SK-N-SH (cell line): Measurements from ENCODE around the gene DCTN3. TPM values are rescaled to one million over a fixed set of nuclear protein-coding genes. Genes with fewer than 3 reads are reported as not detected.

Source experiments
- CTCF ChIA-PET: fragments of 300-600, 350-600 bp; formaldehyde crosslinking; extraction: SDS; loops from one replicate; lab custom pipeline; 2021; lab: Yijun Ruan, JAX
- POLR2A ChIA-PET: fragments of 350-600 bp; sonication (Branson Sonifier 250); formaldehyde crosslinking; extraction: SDS; loops from one replicate; lab custom pipeline; 2020; ENCODE audit warnings: antibody characterized with exemption, inconsistent platforms; lab: Yijun Ruan, JAX
- DNase-seq: peaks from one replicate; pipeline ENCODE4 v3.0.0; 2012
- H2AFZ ChIP-seq: fragments of 200-600 bp; sonication (generic); 2 replicates; pipeline ENCODE4 v1.8.1; 2016; ENCODE audit warnings: antibody characterized with exemption, mild to moderate bottlenecking, low read depth
- H3F3A ChIP-seq: fragments of 200-600 bp; sonication (generic); replicated peaks from 2 replicates; pipeline ENCODE3; 2016; ENCODE audit warnings: antibody characterized with exemption, mild to moderate bottlenecking; ENCODE audit not compliant: insufficient read depth
- H3K27ac ChIP-seq, 2 experiments: fragments of 200-500 bp in 1 of 2; fragments of 200-600 bp in 1 of 2; sonication (Bioruptor generic) in 1 of 2; sonication (generic), shearing (Covaris generic) in 1 of 2; 2 replicates each; pipeline versions ENCODE4 v1.5.1 to v1.6.1; 2014 to 2016; ENCODE audit warnings: low read depth in 2 of 2, inconsistent platforms in 1 of 2, low read length in 1 of 2, mild to moderate bottlenecking in 1 of 2, mixed read lengths in 1 of 2
- H3K27me3 ChIP-seq: fragments of 200-600 bp; sonication (generic), shearing (Covaris generic); 2 replicates; pipeline ENCODE4 v1.6.1; 2016; ENCODE audit warnings: mixed run types; ENCODE audit not compliant: insufficient read depth
- H3K36me3 ChIP-seq, 2 experiments: fragments of 200-500 bp in 1 of 2; fragments of 200-600 bp in 1 of 2; sonication (Bioruptor generic) in 1 of 2; sonication (generic) in 1 of 2; replicated peaks in 1 of 2; 2 replicates each; pipeline versions ENCODE3 to v1.5.1; 2014 to 2016; ENCODE audit warnings: low read length in 1 of 2, mild to moderate bottlenecking in 1 of 2; ENCODE audit not compliant: insufficient read depth in 2 of 2, control insufficient read depth in 1 of 2
- H3K4me1 ChIP-seq, 2 experiments: fragments of 200-500 bp in 1 of 2; fragments of 200-600 bp in 1 of 2; sonication (Bioruptor generic) in 1 of 2; sonication (generic), shearing (Covaris generic) in 1 of 2; 2 replicates each; pipeline versions ENCODE4 v1.5.1 to v1.6.1; 2014 to 2016; ENCODE audit warnings: low read depth in 1 of 2, low read length in 1 of 2, mixed run types in 1 of 2; ENCODE audit not compliant: insufficient read depth in 2 of 2, control insufficient read depth in 1 of 2
- H3K4me2 ChIP-seq: fragments of 200-600 bp; sonication (generic), shearing (Covaris generic); 2 replicates; pipeline ENCODE4 v1.6.1; 2017; ENCODE audit warnings: mixed run types
- H3K4me3 ChIP-seq, 2 experiments: fragments of 200-500 bp in 1 of 2; fragments of 200-600 bp in 1 of 2; sonication (Bioruptor generic) in 1 of 2; sonication (generic), shearing (Covaris generic) in 1 of 2; 2 replicates each; pipeline versions ENCODE4 v1.5.1 to v1.8.1; 2014 to 2016; ENCODE audit warnings: low read depth in 2 of 2, inconsistent platforms in 1 of 2, low read length in 1 of 2, mild to moderate bottlenecking in 1 of 2, mixed read lengths in 1 of 2, moderate library complexity in 1 of 2
- H3K79me2 ChIP-seq: fragments of 200-600 bp; sonication (generic); 2 replicates; pipeline ENCODE4 v1.8.1; 2017; ENCODE audit warnings: mild to moderate bottlenecking; ENCODE audit not compliant: insufficient read depth
- H3K9ac ChIP-seq: fragments of 200-600 bp; sonication (generic); 2 replicates; pipeline ENCODE4 v1.6.1; 2017; ENCODE audit warnings: mixed run types
- H3K9me2 ChIP-seq: fragments of 200-600 bp; sonication (generic); 2 replicates; pipeline ENCODE4 v1.6.1; 2017; ENCODE audit warnings: mixed run types
- H3K9me3 ChIP-seq: fragments of 200-600 bp; sonication (generic); 2 replicates; pipeline ENCODE4 v1.6.1; 2017; ENCODE audit warnings: mixed run types, mild to moderate bottlenecking, moderate library complexity
- H4K20me1 ChIP-seq: fragments of 200-600 bp; sonication (generic); 2 replicates; pipeline ENCODE4 v1.6.1; 2017; ENCODE audit warnings: mild to moderate bottlenecking, mixed run types; ENCODE audit not compliant: insufficient read depth
- CHD2 ChIP-seq: fragments of 150-350 bp; IDR thresholded peaks from 2 replicates; pipeline ENCODE4 v1.6.1; 2018; ENCODE audit warnings: low read length; ENCODE audit not compliant: partially characterized antibody
- CTCF ChIP-seq: fragments of 200-600 bp; sonication (generic); IDR thresholded peaks from 2 replicates; pipeline ENCODE4 v1.6.1; 2017; ENCODE audit warnings: antibody characterized with exemption, mild to moderate bottlenecking, moderate library complexity
- MEF2A ChIP-seq: IDR thresholded peaks from 2 replicates; pipeline ENCODE4 v1.4.0; 2012; ENCODE audit warnings: low read depth, borderline replicate concordance
- POLR2AphosphoS5 ChIP-seq: IDR thresholded peaks from 2 replicates; pipeline ENCODE4 v1.6.1; 2012; ENCODE audit warnings: low read depth, low read length
- RAD21 ChIP-seq: IDR thresholded peaks from 2 replicates; pipeline ENCODE4 v1.6.1; 2012; ENCODE audit warnings: mild to moderate bottlenecking, low read length
- REST ChIP-seq: IDR thresholded peaks from 2 replicates; pipeline ENCODE4 v1.6.1; 2012; ENCODE audit warnings: mild to moderate bottlenecking, low read depth, low read length, moderate library complexity
- SMC3 ChIP-seq: IDR thresholded peaks from 2 replicates; pipeline ENCODE4 v1.6.1; 2012; ENCODE audit warnings: low read depth, low read length, improper control_type of control experiment
- TAF1 ChIP-seq: IDR thresholded peaks from 2 replicates; pipeline ENCODE4 v1.6.1; 2012; ENCODE audit warnings: low read depth, mild to moderate bottlenecking, low read length, moderate library complexity, borderline replicate concordance
- USF2 ChIP-seq: fragments of 150-350 bp; IDR thresholded peaks from 2 replicates; pipeline ENCODE4 v1.6.1; 2017; ENCODE audit warnings: antibody characterized with exemption, low read length, low read depth, borderline replicate concordance
- YY1 ChIP-seq: IDR thresholded peaks from 2 replicates; pipeline ENCODE4 v1.4.0; 2012; ENCODE audit warnings: low read depth, mild to moderate bottlenecking
- WGBS: methylation state at CpG from one replicate; pipeline ENCODE4 v1.1.6; 2017; ENCODE audit warnings: low lambda C conversion rate; 5-methylcytosine and 5-hydroxymethylcytosine counted together
- polyA plus RNA-seq, 3 experiments: library from polyadenylated mRNA; depleted of rRNA; stranded (reverse); fragments of >200 nt; gene quantifications; 2 replicates each; pipeline ENCODE4 v1.2.3, GENCODE V29; 2012

DCTN3 gene
- polyA plus RNA-seq, 1 of the 3 experiments (the other 2 are of a cell fraction) = 300 TPM

- no peak for TF ChIP-seq YY1
- no peak for TF ChIP-seq REST
- no peak for TF ChIP-seq USF2
Measured at GRCh38 chr9:34634551-34635248, 14.4 kb upstream of the DCTN3 start (continued).

DNA sequence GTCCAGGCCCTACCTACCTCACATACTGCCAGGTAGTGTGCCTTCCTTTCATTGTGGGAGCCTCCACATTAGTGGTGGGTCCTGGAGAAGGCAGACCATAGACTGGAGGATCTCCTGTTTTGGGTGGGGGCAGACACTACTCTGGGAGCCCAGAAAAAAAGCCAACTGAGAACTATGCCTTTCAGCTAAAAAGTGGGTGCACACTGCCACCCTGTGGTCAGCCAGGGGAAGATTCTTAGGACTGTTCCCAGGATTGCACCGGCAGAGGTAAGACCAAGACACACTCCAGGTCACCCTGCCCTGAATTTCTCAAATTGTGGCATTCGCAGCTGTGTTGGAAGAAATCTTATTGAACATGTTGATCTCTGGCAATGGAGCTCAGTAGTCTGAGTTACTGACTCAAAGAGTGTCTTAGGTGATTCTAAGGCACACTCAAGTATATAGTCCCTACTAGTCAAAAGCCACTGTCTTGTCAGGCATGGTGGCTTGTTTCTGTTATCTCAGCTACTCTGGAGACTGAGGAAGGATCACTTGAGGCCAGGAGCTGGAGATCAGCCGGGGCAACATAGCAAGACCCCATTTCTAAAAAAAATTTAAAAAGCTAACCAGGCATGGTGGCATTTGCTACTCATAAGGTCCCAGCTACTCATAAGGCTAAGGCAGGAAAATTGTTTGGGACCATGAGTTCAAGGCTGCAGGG lies 13.7 kb upstream of the DCTN3 start:
- Histone ChIP-seq H3K27me3 (peaks cover 9% of the 10 kb centered on the region; the same call in 1 of the 2 replicates), H3K4me3 (no peak overlapping the region; a peak in 1 of 4 replicates), H3K4me2 (no peak overlapping the region), H3K36me3 (peaks cover 0 to 5% of the 10 kb centered on the region in 2 experiments), H2AFZ (no peak overlapping the region), H4K20me1 (0 out of 2 replicates have a peak, but pooled peaks cover 3% of the 10 kb centered on the region), H3K9me3 (no peaks in the 10 kb centered on the region), H3K27ac (no peak overlapping the region), H3K9ac (no peak overlapping the region), H3K79me2 (peaks cover 22% of the 10 kb centered on the region), H3F3A (no peaks in the 10 kb centered on the region), H3K4me1 (peaks cover 4 to 24% of the 10 kb centered on the region in 2 experiments; a peak in 1 of 4 replicates), H3K9me2 (no peaks in the 10 kb centered on the region)
- CTCF ChIA-PET = interaction anchor here (0.5 to 12.3 kb wide), 45 partner anchors 10 to 608 kb away, joined by 3 to 256 read pairs (median 4); partner anchors contain the start of genes CCL21, CCL27, CNTFR and DCTN3
- TF ChIP-seq SMC3 (peak; percentile 65), POLR2AphosphoS5 (peak; percentile 15; the same call in 1 of the 2 replicates), RAD21 (peak; percentile 88), CHD2 (peak; percentile 36), MEF2A (no peak), CTCF (peak; percentile 85), REST (no peak), TAF1 (no peak)
- POLR2A ChIA-PET = no interaction called here
- 10% methylated on average over 2 of the region's 3 CpGs for WGBS
- peak; percentile 84 for DNase-seq
